ENCODE results near the gene HOXA10.
A peak's percentile ranks its signal among the peaks of the same experiment; 100 is the strongest.

The HOXA10 gene

GRCh38 chr7:27132214-27132613 is 41.9 kb downstream of the HOXA10 start:
- no peaks in the 10 kb centered on the region for H3K27me3 Mint-ChIP-seq (ENCODE audit: low read depth, poor library complexity)
- H3K36me3 Mint-ChIP-seq (ENCODE audit: low read depth), result peaks cover 42% of the 10 kb centered on the region
- peak overlapping the region; percentile 97 for H3K4me3 Mint-ChIP-seq
- H3K9me3 Mint-ChIP-seq, result no peaks in the 10 kb centered on the region
- DNase-seq, result no peak
- no peak for TF ChIP-seq CTCF (IDR thresholded peaks at IDR 0.05)
- peak overlapping the region; percentile 96 for H3K27ac Mint-ChIP-seq
- peaks cover 86% of the 10 kb centered on the region for H3K4me1 Mint-ChIP-seq

GRCh38 chr7:27131390-27131819 is 42.7 kb downstream of the HOXA10 start:
- DNase-seq, result no peak
- Mint-ChIP-seq H3K9me3 (no peaks in the 10 kb centered on the region), H3K4me1 (peaks cover 86% of the 10 kb centered on the region), H3K27me3 (ENCODE audit: low read depth, poor library complexity) (no peaks in the 10 kb centered on the region), H3K27ac (peak overlapping the region; percentile 96), H3K4me3 (peak overlapping the region; percentile 97), H3K36me3 (ENCODE audit: low read depth) (peaks cover 44% of the 10 kb centered on the region)
- no peak for TF ChIP-seq CTCF (IDR thresholded peaks at IDR 0.05)

- DNase-seq, result peak; percentile 96
- no peak for TF ChIP-seq CTCF (IDR thresholded peaks at IDR 0.05)
- H3K9me3 Mint-ChIP-seq, result no peaks in the 10 kb centered on the region
- peak within 1 kb of the TSS; percentile 96 for H3K27ac Mint-ChIP-seq
- H3K36me3 Mint-ChIP-seq (ENCODE audit: low read depth), result peaks cover 44% of the 10 kb centered on the region
- H3K4me3 Mint-ChIP-seq, result peak within 1 kb of the TSS; percentile 98
- H3K27me3 Mint-ChIP-seq (ENCODE audit: low read depth, poor library complexity), result no peaks in the 10 kb centered on the region
- H3K4me1 Mint-ChIP-seq, result peaks cover 86% of the 10 kb centered on the region
These were observed 43.4 kb downstream of the HOXA10 start, which contains the start of gene HOXA4 for GRCh38 chr7:27130540-27131389. TSS of gene HOXA4 (minus strand) at chr7:27130757. CDS start at chr7:27130733, 24 bp downstream.

GRCh38 chr7:27129729-27130539 is 44.2 kb downstream of the HOXA10 start:
- no peaks in the 10 kb centered on the region for H3K9me3 Mint-ChIP-seq
- H3K36me3 Mint-ChIP-seq (ENCODE audit: low read depth), result peaks cover 41% of the 10 kb centered on the region
- H3K4me1 Mint-ChIP-seq, result peaks cover 86% of the 10 kb centered on the region
- peak overlapping the region; percentile 98 for H3K4me3 Mint-ChIP-seq
- DNase-seq, result peak; percentile 75
- TF ChIP-seq CTCF (IDR thresholded peaks at IDR 0.05), result no peak
- H3K27me3 Mint-ChIP-seq (ENCODE audit: low read depth, poor library complexity), result no peaks in the 10 kb centered on the region
- peak overlapping the region; percentile 93 for H3K27ac Mint-ChIP-seq

- DNase-seq, result peak; percentile 48
- peak overlapping the region; percentile 93 for H3K27ac Mint-ChIP-seq
- peaks cover 86% of the 10 kb centered on the region for H3K4me1 Mint-ChIP-seq
- H3K27me3 Mint-ChIP-seq (ENCODE audit: low read depth, poor library complexity), result no peaks in the 10 kb centered on the region
- no peaks in the 10 kb centered on the region for H3K9me3 Mint-ChIP-seq
- H3K4me3 Mint-ChIP-seq, result peak overlapping the region; percentile 98
- peaks cover 41% of the 10 kb centered on the region for H3K36me3 Mint-ChIP-seq (ENCODE audit: low read depth)
- no peak for TF ChIP-seq CTCF (IDR thresholded peaks at IDR 0.05)
These were observed 45.1 kb downstream of the HOXA10 start for GRCh38 chr7:27128776-27129728.

All from nephron progenitor cell (in vitro differentiated cells).